HG03521 (cell line): ENCODE results near the gene SPI1.
A peak's percentile ranks its signal among the peaks of the same experiment; 100 is the strongest.

Source experiments
- ATAC-seq: cut with Tn5 transposase; IDR thresholded peaks from one replicate; pipeline ENCODE4 v1.9.1; 2021; ENCODE audit warnings: mild to moderate bottlenecking, moderate library complexity; ENCODE audit not compliant: unreplicated experiment

Gene SPI1

DNA sequence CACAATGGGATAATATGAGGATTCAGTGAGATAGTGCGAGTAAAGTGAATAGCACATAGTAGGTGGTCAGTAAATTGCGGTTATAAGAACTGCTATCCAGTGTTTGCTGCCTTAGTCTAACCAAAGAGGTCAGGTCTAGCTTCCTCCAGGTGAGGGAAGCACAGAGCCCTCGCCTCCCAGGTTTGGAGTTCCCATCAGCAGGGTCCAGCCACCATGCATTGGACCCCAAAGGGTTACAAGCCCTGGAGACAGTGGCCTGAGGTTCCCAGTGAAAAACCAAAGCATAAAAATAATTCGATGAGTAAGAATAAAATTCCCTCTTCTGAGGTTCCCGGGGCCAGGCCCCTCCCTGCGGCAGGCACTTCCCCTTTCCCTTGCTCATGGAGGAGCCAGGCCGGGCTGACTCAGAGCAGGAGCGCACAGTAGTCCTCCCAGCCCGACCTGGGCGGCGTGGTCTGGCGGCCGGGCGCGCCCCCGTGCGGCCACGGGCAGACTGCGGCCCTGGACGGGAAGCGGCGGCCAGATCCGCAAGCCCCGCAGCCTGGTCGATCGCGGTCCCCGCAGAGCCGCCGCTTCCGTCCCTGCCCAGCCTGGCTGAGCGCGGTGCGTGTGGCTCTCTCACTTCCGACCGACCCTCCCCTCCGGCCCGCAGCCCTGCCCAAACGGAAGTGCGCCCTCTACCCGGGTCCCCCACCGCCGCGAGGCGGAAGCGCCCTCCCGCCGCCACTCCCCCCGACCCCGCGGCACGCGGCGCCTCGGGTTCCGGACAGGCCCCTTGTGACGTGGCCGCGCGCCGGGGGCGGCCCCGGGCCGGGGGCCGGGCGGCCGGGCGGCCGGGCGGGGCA, 29.6 kb upstream of the SPI1 start, which contains the start of gene SLC39A13:
SLC39A13 (plus strand) TSS at position 845 of the 845 bp plus-strand sequence. CDS start 1,505 bp downstream, outside the sequence.
- ATAC-seq = peak; percentile 85

GRCh38 chr11:47406896-47407745, 28.8 kb upstream of the SPI1 start:
- ATAC-seq = no peak

- ATAC-seq = no peak
Observed at GRCh38 chr11:47403571-47403970, 25.2 kb upstream of the SPI1 start.

DNA sequence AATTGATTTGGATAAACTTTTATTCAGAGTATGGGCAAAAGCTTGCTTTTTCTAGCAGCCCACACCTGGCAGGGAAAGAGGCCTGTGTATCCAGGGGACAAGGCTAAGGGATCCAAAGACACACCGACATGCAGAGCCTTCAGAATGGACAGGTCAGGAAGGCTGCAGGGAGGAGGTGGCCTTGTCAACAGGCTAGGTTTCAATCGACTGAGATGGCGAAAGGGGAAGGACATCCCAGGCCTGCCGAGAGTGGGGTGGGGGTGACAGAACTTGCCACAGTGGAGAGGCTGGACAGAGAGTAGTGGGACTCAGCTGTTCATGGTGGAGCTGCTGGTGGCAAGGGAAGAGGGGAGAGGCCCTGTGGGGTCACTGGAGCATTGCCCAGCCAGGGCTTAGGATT, 24.8 kb upstream of the SPI1 start:
- ATAC-seq = no peak

DNA sequence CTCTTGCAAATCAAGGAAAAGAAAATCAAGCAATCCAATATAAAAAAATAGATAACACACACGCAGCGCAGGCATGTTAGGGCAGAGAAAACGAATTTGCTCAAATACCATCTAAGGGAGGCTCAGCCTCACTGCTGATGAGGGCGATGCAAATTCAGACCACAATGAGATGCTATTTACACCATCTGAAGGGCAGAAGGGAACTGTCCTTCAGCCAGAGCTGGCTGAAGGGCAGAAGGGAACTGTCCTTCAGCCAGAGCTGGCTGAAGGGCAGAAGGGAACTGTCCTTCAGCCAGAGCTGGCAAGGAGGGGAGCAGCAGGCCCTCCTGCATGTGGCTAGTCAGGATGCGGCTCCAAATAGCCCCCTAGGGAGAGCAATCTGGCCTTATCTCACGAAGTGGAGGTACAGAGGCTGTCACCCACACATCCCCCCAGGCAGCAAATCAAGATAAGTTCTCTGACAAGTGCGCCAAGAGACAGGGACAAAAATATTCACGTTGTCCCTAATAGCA, 22.5 kb upstream of the SPI1 start:
- peak; percentile 56 for ATAC-seq

DNA sequence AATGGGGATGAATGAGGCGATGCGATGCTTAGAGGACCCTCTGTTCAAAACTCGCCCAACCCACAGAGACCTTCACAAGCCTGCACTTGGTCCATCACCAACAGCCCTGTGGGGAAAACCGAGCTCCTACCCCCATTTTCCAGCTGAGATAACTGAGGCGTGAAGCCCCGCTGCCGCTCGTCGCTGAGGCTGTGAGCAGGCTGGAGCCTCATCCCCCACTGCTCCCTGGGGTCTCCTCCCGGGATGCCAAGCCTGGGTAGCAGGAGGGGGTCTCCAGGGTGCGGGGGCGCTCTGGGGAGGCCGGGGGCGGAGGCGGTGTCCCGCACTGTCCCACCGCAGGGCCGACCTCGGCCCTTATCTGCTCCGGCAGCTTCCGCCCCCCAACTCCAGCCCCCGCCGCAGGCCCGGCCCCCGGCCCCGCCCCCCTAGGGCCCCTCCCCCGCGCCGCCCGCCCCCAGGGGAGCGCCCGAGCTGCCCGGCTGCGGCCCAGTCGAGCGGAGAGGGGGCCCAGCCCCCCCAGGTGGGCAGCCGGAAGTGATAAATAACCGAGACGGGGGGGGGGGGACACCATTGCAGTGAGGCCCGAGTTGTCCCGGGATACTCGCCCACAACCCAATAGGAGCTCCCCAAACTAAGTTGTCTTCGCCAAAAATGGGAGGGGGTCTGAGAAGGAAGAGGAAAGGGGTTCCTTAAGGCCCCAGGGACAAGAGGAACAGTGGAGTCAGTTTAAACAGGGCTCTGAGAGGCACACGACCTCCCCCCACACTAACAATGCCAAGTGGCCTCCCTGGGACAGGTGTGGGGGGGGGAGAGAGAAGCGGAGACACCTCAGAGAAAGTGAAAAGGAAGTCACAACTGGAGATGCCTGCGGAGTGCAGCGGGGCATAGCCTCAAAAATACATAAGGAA, 21.8 kb upstream of the SPI1 start:
- peak; percentile 37 for ATAC-seq

DNA sequence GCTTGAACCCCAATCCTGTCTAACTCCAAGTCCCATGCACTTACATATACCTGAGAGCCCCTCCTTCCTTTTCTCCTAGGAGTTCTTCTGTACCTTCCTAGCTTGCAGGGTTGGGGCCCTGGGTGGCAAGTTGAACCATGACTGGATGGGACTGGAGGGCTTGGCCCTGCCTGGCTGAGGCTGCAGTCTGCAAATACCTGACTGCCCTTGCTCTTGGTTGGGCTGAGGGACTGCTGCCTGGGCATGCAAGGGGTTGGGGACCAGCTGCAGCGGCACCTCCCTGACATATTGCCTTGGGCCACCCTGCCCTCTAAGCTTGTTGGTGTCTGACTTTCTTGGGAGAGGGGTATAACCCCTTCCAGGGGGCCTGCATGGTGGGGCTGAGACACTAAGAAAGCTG, 20.2 kb upstream of the SPI1 start:
- no peak for ATAC-seq

GRCh38 chr11:47398011-47398410, 19.7 kb upstream of the SPI1 start:
- no peak for ATAC-seq

DNA sequence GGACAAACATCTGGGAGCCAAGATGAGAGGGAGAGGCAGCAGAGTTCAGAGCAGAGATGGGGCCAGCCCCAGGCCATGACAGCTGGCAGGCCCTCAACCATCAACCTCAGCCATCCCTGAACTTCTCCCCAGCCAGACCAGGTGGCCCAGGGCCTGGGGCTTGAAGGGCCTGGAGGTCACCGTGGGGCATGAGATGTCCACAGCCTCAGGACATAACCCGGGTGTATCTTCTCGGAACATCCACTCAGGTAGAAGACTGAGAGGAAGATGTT, 17.6 kb upstream of the SPI1 start:
- ATAC-seq = no peak

- ATAC-seq = no peak
Observed at GRCh38 chr11:47395223-47396048, 17.1 kb upstream of the SPI1 start.

DNA sequence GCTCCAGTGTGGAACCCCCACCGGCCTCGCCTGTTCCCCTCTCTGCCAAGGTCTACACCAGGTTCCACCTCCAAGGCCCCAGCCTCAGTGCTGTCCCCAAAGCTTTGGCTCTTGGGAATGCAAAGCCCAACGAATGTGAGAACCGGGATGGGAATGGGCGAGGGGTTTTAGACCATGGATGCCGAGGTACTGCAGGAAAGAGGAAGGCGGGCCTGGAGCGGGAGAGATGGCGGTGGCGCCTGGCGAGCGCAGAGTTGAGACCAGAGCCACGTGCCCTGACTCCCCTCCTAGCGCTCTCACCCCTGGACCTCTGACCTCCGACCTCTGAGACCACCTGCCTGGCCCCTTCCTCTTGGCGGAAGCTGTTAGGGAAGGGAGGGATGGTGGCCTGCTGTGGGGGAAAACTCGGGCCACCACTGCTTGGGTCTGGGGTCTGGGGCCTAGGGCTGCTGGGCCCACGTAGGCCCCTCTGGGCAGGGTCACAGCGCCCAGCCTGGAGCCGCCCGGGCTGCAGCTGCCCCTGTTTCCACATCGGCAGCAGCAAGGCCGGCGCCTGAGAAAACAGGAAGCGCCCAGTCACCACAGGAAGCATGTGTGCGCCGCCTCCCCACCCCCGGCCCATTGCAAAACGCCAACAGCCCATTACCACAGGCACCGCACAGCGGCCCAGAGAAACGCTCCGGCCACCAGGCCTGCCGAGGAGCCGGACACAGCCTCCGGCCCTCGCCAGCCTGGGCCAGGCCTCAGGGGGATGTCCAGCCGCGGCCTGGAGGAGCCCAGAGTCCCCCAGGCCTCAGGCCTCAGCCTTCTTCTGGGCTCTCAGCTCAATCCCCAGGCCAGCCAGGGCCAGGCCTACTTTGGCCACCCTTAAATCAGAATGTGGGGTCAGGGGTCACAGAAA, 16.2 kb upstream of the SPI1 start:
- peak; percentile 38 for ATAC-seq

DNA sequence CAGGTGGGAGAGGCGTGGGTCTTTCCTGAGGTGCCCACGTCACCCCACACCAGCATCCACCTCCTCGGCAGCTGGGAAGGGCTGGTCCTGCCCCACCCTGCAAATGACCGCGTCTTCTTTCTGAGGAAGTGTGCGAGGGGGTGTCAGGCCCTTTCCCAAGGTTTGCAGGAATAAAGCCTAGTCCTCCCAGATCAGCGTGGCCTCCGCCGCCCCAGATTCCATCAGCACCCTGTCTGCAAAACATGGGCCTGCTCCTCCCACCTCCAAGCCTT, 15.6 kb upstream of the SPI1 start:
- no peak for ATAC-seq

GRCh38 chr11:47393163-47394049, 15.1 kb upstream of the SPI1 start:
- no peak for ATAC-seq

GRCh38 chr11:47392546-47393162, 14.3 kb upstream of the SPI1 start:
- ATAC-seq = no peak

DNA sequence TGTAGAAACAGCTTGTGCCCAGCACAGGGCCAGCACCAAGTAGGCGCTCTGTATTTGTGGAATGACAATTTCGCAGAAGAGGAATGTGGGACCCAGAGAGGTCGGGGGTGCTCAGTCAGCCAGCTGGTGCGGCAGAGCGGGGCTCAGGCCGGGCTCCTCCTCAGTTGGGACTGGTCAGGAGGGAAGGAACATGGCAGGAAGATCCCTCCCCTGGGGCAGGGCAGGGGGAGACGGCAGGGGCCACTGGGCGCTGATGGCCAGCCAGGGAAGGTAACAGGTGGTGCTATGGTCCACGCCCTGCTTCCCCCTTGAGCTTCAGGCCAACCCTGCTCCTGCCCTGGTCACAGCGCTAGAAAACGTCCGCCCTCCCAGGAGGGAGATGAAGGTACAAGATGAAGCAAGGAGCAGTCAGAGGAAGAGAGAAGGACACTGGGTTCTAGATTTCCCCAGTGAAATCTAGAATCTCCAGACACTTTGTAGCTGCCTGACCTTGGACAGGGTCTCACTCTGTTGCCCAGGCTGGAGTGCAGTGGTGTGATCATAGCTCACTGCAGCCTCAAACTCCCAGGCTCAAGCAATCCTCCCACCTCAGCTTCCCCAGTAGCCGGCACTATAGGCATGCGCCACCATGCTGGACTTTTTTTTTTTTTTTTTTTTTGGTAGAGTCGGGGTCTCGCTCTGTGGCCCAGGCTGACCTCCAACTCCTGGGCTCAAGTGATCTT, 13.5 kb upstream of the SPI1 start:
- no peak for ATAC-seq

- ATAC-seq = no peak
Observed at GRCh38 chr11:47391077-47391583, 12.8 kb upstream of the SPI1 start.

GRCh38 chr11:47390422-47390760, 12.0 kb upstream of the SPI1 start:
- no peak for ATAC-seq
